ENCODE measurements around the gene SLC6A13. TPM values are rescaled to one million over a fixed set of nuclear protein-coding genes. Genes with fewer than 3 reads are reported as not detected.

SLC6A13 gene
- total RNA-seq, 1 experiment from 2014 or later: 0.37 TPM

- Mint-ChIP-seq H3K4me3 (no peak overlapping the region), H3K36me3 (no peaks in the 10 kb centered on the region), H3K9me3 (peaks cover 4% of the 10 kb centered on the region), H3K4me1 (peaks cover 27% of the 10 kb centered on the region), H3K27ac (no peak overlapping the region), H3K27me3 (ENCODE audit: low read depth) (peaks cover 49% of the 10 kb centered on the region)
- no peak for DNase-seq (ENCODE audit: low spot score)
- POLR2A ChIA-PET: no interaction called here
- CTCF ChIA-PET: interaction anchor here (1.0 to 3.9 kb wide), 4 partner anchors 9 to 21 kb away, joined by 3 to 36 read pairs (median 6); no protein-coding TSS in a partner anchor
- no peak for ATAC-seq
- TF ChIP-seq ATF1 (CRISPR knock-in tag; IDR thresholded peaks at IDR 0.05) (no peak), FOXP4 (CRISPR knock-in tag; IDR thresholded peaks at IDR 0.05) (no peak), AFF4 (CRISPR knock-in tag; IDR thresholded peaks at IDR 0.05; ENCODE audit: borderline replicate concordance) (no peak), TEAD1 (CRISPR knock-in tag; IDR thresholded peaks at IDR 0.05) (no peak), TEAD4 (CRISPR knock-in tag; IDR thresholded peaks at IDR 0.05) (no peak), OVOL2 (CRISPR knock-in tag; IDR thresholded peaks at IDR 0.05; ENCODE audit: borderline replicate concordance) (no peak), GRHL2 (CRISPR knock-in tag; IDR thresholded peaks at IDR 0.05; ENCODE audit: insufficient replicate concordance, severe bottlenecking) (no peak), ETV6 (CRISPR knock-in tag; IDR thresholded peaks at IDR 0.05) (no peak), RELA (CRISPR knock-in tag; IDR thresholded peaks at IDR 0.05; ENCODE audit: borderline replicate concordance) (no peak), ZNF263 (CRISPR knock-in tag; IDR thresholded peaks at IDR 0.05; ENCODE audit: low read depth) (no peak), SP1 (CRISPR knock-in tag; conservative IDR thresholded peaks at IDR 0.05) (no peak), NFE2L1 (CRISPR knock-in tag; IDR thresholded peaks at IDR 0.05) (no peak), CTCF (IDR thresholded peaks at IDR 0.05) (no peak), USF2 (CRISPR knock-in tag; IDR thresholded peaks at IDR 0.05) (no peak), ARID4B (CRISPR knock-in tag; IDR thresholded peaks at IDR 0.05; ENCODE audit: borderline replicate concordance) (no peak), MAX (CRISPR knock-in tag; IDR thresholded peaks at IDR 0.05) (no peak), TP53 (CRISPR knock-in tag; IDR thresholded peaks at IDR 0.05) (no peak)
- TF ChIP-seq, protein P1, sequence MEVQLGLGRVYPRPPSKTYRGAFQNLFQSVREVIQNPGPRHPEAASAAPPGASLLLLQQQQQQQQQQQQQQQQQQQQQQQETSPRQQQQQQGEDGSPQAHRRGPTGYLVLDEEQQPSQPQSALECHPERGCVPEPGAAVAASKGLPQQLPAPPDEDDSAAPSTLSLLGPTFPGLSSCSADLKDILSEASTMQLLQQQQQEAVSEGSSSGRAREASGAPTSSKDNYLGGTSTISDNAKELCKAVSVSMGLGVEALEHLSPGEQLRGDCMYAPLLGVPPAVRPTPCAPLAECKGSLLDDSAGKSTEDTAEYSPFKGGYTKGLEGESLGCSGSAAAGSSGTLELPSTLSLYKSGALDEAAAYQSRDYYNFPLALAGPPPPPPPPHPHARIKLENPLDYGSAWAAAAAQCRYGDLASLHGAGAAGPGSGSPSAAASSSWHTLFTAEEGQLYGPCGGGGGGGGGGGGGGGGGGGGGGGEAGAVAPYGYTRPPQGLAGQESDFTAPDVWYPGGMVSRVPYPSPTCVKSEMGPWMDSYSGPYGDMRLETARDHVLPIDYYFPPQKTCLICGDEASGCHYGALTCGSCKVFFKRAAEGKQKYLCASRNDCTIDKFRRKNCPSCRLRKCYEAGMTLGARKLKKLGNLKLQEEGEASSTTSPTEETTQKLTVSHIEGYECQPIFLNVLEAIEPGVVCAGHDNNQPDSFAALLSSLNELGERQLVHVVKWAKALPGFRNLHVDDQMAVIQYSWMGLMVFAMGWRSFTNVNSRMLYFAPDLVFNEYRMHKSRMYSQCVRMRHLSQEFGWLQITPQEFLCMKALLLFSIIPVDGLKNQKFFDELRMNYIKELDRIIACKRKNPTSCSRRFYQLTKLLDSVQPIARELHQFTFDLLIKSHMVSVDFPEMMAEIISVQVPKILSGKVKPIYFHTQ (CRISPR knock-in tag; IDR thresholded peaks at IDR 0.05): no peak
- TF ChIP-seq, protein P2, sequence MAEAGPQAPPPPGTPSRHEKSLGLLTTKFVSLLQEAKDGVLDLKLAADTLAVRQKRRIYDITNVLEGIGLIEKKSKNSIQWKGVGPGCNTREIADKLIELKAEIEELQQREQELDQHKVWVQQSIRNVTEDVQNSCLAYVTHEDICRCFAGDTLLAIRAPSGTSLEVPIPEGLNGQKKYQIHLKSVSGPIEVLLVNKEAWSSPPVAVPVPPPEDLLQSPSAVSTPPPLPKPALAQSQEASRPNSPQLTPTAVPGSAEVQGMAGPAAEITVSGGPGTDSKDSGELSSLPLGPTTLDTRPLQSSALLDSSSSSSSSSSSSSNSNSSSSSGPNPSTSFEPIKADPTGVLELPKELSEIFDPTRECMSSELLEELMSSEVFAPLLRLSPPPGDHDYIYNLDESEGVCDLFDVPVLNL (CRISPR knock-in tag; IDR thresholded peaks at IDR 0.05; ENCODE audit: borderline replicate concordance, low read depth): no peak
Observed at GRCh38 chr12:211142-211465, 51.5 kb downstream of the SLC6A13 start.

Measured in WTC11 (cell line).